HepG2 (cell line): ENCODE results near the gene SIK3. TPM values are rescaled to one million over a fixed set of nuclear protein-coding genes. Genes with fewer than 3 reads are reported as not detected.
A peak's percentile ranks its signal among the peaks of the same experiment; 100 is the strongest.

Source experiments
- FIP1L1 ChIP-seq: fragments of 200-400 bp; formaldehyde crosslinking; IDR thresholded peaks from 2 replicates; pipeline ENCODE4 v1.6.1; 2018; ENCODE audit warnings: low read depth, mild to moderate bottlenecking, low read length, moderate library complexity, borderline replicate concordance; ENCODE audit not compliant: insufficient read depth
- GABPB1 ChIP-seq: IDR thresholded peaks from 2 replicates; pipeline ENCODE4 v1.6.1; 2016; ENCODE audit warnings: mild to moderate bottlenecking, missing genetic modification reagents, moderate library complexity, missing compliant biosample characterization
- KMT2A ChIP-seq: sonication (generic); formaldehyde crosslinking; IDR thresholded peaks from 2 replicates; pipeline ENCODE4 v1.4.0; 2020; ENCODE audit warnings: missing genetic modification reagents
- MTA3 ChIP-seq: sonication (generic); formaldehyde crosslinking; IDR thresholded peaks from 2 replicates; pipeline ENCODE4 v1.4.0; 2020; ENCODE audit warnings: missing genetic modification reagents
- PAXIP1 ChIP-seq: sonication (generic); formaldehyde crosslinking; conservative IDR thresholded peaks from 2 replicates; pipeline ENCODE4 v1.4.0; 2020; ENCODE audit warnings: mild to moderate bottlenecking, missing genetic modification reagents, moderate library complexity
- RBAK ChIP-seq: sonication (generic); formaldehyde crosslinking; IDR thresholded peaks from 2 replicates; pipeline ENCODE4 v1.5.1; 2020; ENCODE audit warnings: mild to moderate bottlenecking, missing genetic modification reagents
- RFX1 ChIP-seq: fragments of 450-650 bp; IDR thresholded peaks from 2 replicates; pipeline ENCODE4 v1.6.1; 2017
- RXRA ChIP-seq: sonication (generic); formaldehyde crosslinking; IDR thresholded peaks from 2 replicates; pipeline ENCODE4 v1.5.1; 2020; ENCODE audit warnings: missing genetic modification reagents
- TARDBP ChIP-seq: sonication (generic); formaldehyde crosslinking; IDR thresholded peaks from 2 replicates; pipeline ENCODE4 v1.8.0; 2022; ENCODE audit warnings: mild to moderate bottlenecking, missing genetic modification reagents
- ZBTB40 ChIP-seq, 2 experiments: fragments of 450-650 bp in 1 of 2; sonication (generic) in 1 of 2; formaldehyde crosslinking in 1 of 2; IDR thresholded peaks; 2 replicates each; pipeline versions ENCODE4 v1.6.1 to v1.8.0; 2016 to 2022; ENCODE audit warnings: antibody characterized with exemption in 1 of 2, mild to moderate bottlenecking in 1 of 2, missing genetic modification reagents in 1 of 2
- ZFYVE20 ChIP-seq: sonication (generic); formaldehyde crosslinking; IDR thresholded peaks from 2 replicates; pipeline ENCODE4 v1.8.0; 2023; ENCODE audit warnings: low read depth, mild to moderate bottlenecking, moderate library complexity, missing genetic modification reagents, borderline replicate concordance
- ZKSCAN5 ChIP-seq: sonication (generic); formaldehyde crosslinking; IDR thresholded peaks from 2 replicates; pipeline ENCODE4 v1.5.1; 2020; ENCODE audit warnings: mild to moderate bottlenecking, missing genetic modification reagents
- ZNF598 ChIP-seq: sonication (generic); formaldehyde crosslinking; IDR thresholded peaks from 2 replicates; pipeline ENCODE4 v1.5.1; 2020; ENCODE audit warnings: mild to moderate bottlenecking, missing genetic modification reagents, borderline replicate concordance
- ZNF720 ChIP-seq: sonication (generic); formaldehyde crosslinking; IDR thresholded peaks from 2 replicates; pipeline ENCODE4 v1.4.0; 2020; ENCODE audit warnings: missing genetic modification reagents
- ZNF740 ChIP-seq: sonication (generic); formaldehyde crosslinking; IDR thresholded peaks from 2 replicates; pipeline ENCODE4 v1.4.0; 2020; ENCODE audit warnings: missing genetic modification reagents
- ZNF841 ChIP-seq: sonication (generic); formaldehyde crosslinking; IDR thresholded peaks from 2 replicates; pipeline ENCODE4 v1.8.1; 2023; ENCODE audit warnings: missing genetic modification reagents, borderline replicate concordance
- polyA plus RNA-seq, 8 experiments: library from polyadenylated mRNA; depleted of rRNA in 3 of 8; stranded (reverse) in 7 of 8; unstranded in 1 of 8; fragments of >200 nt; fragmentation: Illumina TruSeq in 4 of 8; extraction: Trizol in 4 of 8; gene quantifications; 2 replicates each; pipeline versions ENCODE4 v1.2.1 to v1.2.3, GENCODE V29; 2011 to 2016; ENCODE audit warnings: low read depth in 4 of 8, missing spikeins in 1 of 8, mixed read lengths in 1 of 8; ENCODE audit not compliant: insufficient read depth in 1 of 8
- total RNA-seq, 5 experiments: library from RNA; depleted of rRNA; stranded (reverse); fragments of >200 nt; fragmentation: Illumina TruSeq; extraction: Trizol; gene quantifications; 2 replicates each; pipeline ENCODE4 v1.2.3, GENCODE V29; 2016; ENCODE audit warnings: low read depth in 1 of 5

Gene SIK3
- total and polyA plus RNA-seq, 2 of the 13 experiments (the other 11 are each of a cell fraction or from before 2014, with no cell fraction given), result 5.7 to 9.8 TPM

GRCh38 chr11:117023178-117023577 is 75.0 kb downstream of the SIK3 start (continued):
- TF ChIP-seq RBAK (CRISPR knock-in tag), result no peak
- TF ChIP-seq PAXIP1 (CRISPR knock-in tag), result peak; percentile 21; the same call in 1 of the 2 replicates
- no peak for TF ChIP-seq MTA3 (CRISPR knock-in tag)
- TF ChIP-seq RFX1, result no peak
- TF ChIP-seq ZNF598 (CRISPR knock-in tag), result no peak
- no peak for TF ChIP-seq ZNF720 (CRISPR knock-in tag)
- no peak for TF ChIP-seq TARDBP (CRISPR knock-in tag)
- no peak for TF ChIP-seq GABPB1 (CRISPR knock-in tag)
- TF ChIP-seq ZNF740 (CRISPR knock-in tag), result no peak
- TF ChIP-seq ZBTB40 (IDR thresholded peaks at IDR 0.05), result no peak
- TF ChIP-seq ZBTB40 (CRISPR knock-in tag; IDR thresholded peaks at IDR 0.05), result no peak
- no peak for TF ChIP-seq ZKSCAN5
- TF ChIP-seq ZFYVE20 (CRISPR knock-in tag), result no peak
- TF ChIP-seq FIP1L1, result no peak
- no peak for TF ChIP-seq KMT2A (CRISPR knock-in tag)
- TF ChIP-seq RXRA (CRISPR knock-in tag), result no peak
- no peak for TF ChIP-seq ZNF841
